ENCODE results near the gene ACAD11.

ACAD11 gene

GRCh38 chr3:132659000-132659364, 627 bp downstream of the ACAD11 start:
- no peak for TF ChIP-seq CSRNP3 (CRISPR knock-in tag; IDR thresholded peaks at IDR 0.05)
- no peak for TF ChIP-seq ZNF8 (CRISPR knock-in tag; IDR thresholded peaks at IDR 0.05)
- no peak for TF ChIP-seq CREB5 (CRISPR knock-in tag; IDR thresholded peaks at IDR 0.05; ENCODE audit: low read depth)
- TF ChIP-seq TOX (CRISPR knock-in tag; IDR thresholded peaks at IDR 0.05; ENCODE audit: borderline replicate concordance): no peak
- TF ChIP-seq ZNF70 (CRISPR knock-in tag; IDR thresholded peaks at IDR 0.05): no peak; the same call in 1 of the 2 replicates
- TF ChIP-seq ARNTL (CRISPR knock-in tag; IDR thresholded peaks at IDR 0.05; ENCODE audit: borderline replicate concordance, low read depth): no peak
- no peak for TF ChIP-seq TSHZ2 (CRISPR knock-in tag; IDR thresholded peaks at IDR 0.05)
- TF ChIP-seq GLIS3 (CRISPR knock-in tag; IDR thresholded peaks at IDR 0.05): no peak
- TF ChIP-seq BACH2 (CRISPR knock-in tag; IDR thresholded peaks at IDR 0.05; ENCODE audit: borderline replicate concordance): no peak
- no peak for TF ChIP-seq ESRRG (CRISPR knock-in tag; IDR thresholded peaks at IDR 0.05)
- TF ChIP-seq SNAI2 (CRISPR knock-in tag; IDR thresholded peaks at IDR 0.05): no peak
- no peak for TF ChIP-seq PATZ1 (CRISPR knock-in tag; IDR thresholded peaks at IDR 0.05; ENCODE audit: borderline replicate concordance)
- no peak for TF ChIP-seq POU6F1 (CRISPR knock-in tag; IDR thresholded peaks at IDR 0.05; ENCODE audit: borderline replicate concordance, low read depth)
- peak; percentile 9 for ATAC-seq

GRCh38 chr3:132657869-132658747, 1.5 kb downstream of the ACAD11 start:
- ATAC-seq: no peak
- TF ChIP-seq ZNF70 (CRISPR knock-in tag; IDR thresholded peaks at IDR 0.05) (no peak), ISL1 (CRISPR knock-in tag; IDR thresholded peaks at IDR 0.05) (no peak), OSR1 (CRISPR knock-in tag; IDR thresholded peaks at IDR 0.05) (no peak), ZFP30 (CRISPR knock-in tag; IDR thresholded peaks at IDR 0.05) (no peak), PATZ1 (CRISPR knock-in tag; IDR thresholded peaks at IDR 0.05; ENCODE audit: borderline replicate concordance) (no peak), CREB5 (CRISPR knock-in tag; IDR thresholded peaks at IDR 0.05; ENCODE audit: low read depth) (no peak), CSRNP3 (CRISPR knock-in tag; IDR thresholded peaks at IDR 0.05) (no peak), TSHZ2 (CRISPR knock-in tag; IDR thresholded peaks at IDR 0.05) (no peak), ESRRG (CRISPR knock-in tag; IDR thresholded peaks at IDR 0.05) (no peak), ZC3H10 (CRISPR knock-in tag; IDR thresholded peaks at IDR 0.05) (no peak), ZNF8 (CRISPR knock-in tag; IDR thresholded peaks at IDR 0.05) (no peak), TOX (CRISPR knock-in tag; IDR thresholded peaks at IDR 0.05; ENCODE audit: borderline replicate concordance) (no peak), ZNF565 (CRISPR knock-in tag; conservative IDR thresholded peaks at IDR 0.05; ENCODE audit: low read depth) (no peak), CSDC2 (CRISPR knock-in tag; IDR thresholded peaks at IDR 0.05) (no peak)

Measured in SK-N-SH treated with all-trans-retinoic acid at 6 μM for 48 hours (cell line).